22Rv1 (cell line): ENCODE measurements around the gene CAMK2G.

Experiments
- CTCF ChIP-seq: fragments of 450-650 bp; IDR thresholded peaks from 2 replicates; pipeline ENCODE4 v1.5.1; 2017; ENCODE audit warnings: mild to moderate bottlenecking
- ZFX ChIP-seq: fragments of 450-650 bp; IDR thresholded peaks from 2 replicates; pipeline ENCODE4 v1.6.1; 2017; ENCODE audit warnings: antibody characterized with exemption, borderline replicate concordance

GRCh38 chr10:73855413-73855812 is 18.9 kb downstream of the CAMK2G start:
- TF ChIP-seq CTCF: no peak
- TF ChIP-seq ZFX: no peak
